GM19025 (cell line): Measurements from ENCODE around the gene TRMT61B.

ENCODE experiments used
- ATAC-seq: cut with Tn5 transposase; IDR thresholded peaks from one replicate; pipeline ENCODE4 v1.9.1; 2021; ENCODE audit warnings: mild to moderate bottlenecking, low read depth, moderate library complexity; ENCODE audit not compliant: unreplicated experiment

The TRMT61B gene

GRCh38 chr2:28870146-28870891 is at the start of gene TRMT61B:
Gene TRMT61B (minus strand): TSS chr2:28870309. CDS start chr2:28870277, 32 bp downstream.
- ATAC-seq, result peak; percentile 96

- ATAC-seq, result no peak
Measured at GRCh38 chr2:28915939-28916338, 45.8 kb upstream of the TRMT61B start.

- ATAC-seq, result no peak
Measured at GRCh38 chr2:28909655-28910353, 39.7 kb upstream of the TRMT61B start.

DNA sequence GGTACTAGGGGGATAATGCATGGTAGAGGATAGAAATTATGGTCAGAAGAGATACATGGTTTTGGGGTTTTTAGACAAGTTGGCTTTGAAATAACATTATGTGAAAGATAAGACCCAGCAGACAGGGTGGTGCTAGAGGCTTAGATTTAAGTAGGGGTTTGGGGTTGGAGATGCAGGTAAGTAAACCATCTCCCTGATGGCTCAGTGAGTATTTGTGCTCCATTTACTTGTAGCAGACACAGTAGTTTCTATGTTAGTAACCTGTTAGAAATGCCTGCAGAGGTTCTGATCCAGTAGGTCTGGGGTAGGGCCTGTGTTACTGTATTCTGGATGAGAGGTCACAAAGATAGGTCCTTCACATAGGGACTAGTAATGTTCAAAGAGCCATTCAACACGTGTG is 38.1 kb upstream of the TRMT61B start:
- ATAC-seq, result no peak

DNA sequence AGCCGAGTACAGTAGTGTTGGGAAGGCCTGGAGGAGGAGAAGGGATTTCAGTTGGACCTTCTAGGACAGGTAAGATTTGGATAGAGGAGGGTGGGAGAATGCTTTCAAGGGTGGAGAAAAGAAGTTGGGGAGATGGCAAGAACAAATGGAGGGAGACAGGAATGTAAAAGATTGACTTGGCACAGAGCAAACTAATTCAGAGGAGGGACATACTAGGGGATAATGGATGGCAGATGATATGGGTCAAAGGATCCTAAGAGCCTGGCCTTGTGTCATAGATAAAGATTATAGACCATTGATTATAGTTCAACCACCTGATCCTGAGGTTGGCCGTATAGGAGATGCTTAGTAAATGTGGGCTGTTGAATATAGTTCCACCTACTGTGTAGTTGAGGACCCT is 36.7 kb upstream of the TRMT61B start:
- no peak for ATAC-seq

GRCh38 chr2:28906376-28906775 is 36.3 kb upstream of the TRMT61B start:
- no peak for ATAC-seq

DNA sequence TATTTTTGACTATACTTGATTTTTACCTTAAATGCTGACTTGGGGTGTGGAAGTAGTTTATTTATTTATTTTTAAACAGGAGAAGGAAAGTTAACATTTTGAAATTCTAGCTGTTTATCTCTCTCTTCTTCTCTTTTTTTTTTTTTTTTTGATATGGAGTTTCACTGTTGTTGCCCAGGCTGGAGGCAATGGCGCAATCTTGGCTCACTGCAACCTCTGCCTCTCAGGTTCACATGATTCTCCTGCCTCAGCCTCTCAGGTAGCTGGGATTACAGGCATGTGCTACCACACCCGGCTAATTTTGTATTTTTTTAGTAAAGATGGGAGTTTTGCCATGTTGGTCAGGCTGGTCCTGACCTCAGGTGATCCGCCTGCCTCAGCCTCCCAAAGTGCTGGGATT is 35.4 kb upstream of the TRMT61B start:
- ATAC-seq, result no peak

- ATAC-seq, result no peak
Measured at GRCh38 chr2:28904802-28905457, 34.8 kb upstream of the TRMT61B start.

GRCh38 chr2:28904295-28904694 is 34.2 kb upstream of the TRMT61B start:
- no peak for ATAC-seq

- ATAC-seq, result no peak
Measured at GRCh38 chr2:28902584-28902983, 32.5 kb upstream of the TRMT61B start.

DNA sequence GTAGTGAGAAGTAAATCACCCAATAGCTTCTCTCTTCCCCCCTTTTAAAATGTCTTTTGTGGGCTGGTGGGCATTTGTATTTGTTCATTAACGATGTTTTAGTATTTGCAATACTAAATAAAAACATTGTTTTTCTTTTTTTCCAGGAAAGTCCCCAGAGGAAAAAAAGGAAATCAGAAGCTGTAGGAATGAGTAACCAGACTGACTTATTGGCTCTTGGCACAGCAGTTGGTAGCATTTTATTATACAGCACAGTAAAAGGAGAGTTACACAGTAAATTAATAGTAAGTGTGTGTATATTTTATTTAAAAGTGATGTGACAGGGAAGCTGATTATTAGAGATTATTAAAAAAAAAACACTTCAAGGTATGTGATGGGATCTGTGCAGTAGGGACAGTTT is 31.7 kb upstream of the TRMT61B start:
- ATAC-seq, result no peak

DNA sequence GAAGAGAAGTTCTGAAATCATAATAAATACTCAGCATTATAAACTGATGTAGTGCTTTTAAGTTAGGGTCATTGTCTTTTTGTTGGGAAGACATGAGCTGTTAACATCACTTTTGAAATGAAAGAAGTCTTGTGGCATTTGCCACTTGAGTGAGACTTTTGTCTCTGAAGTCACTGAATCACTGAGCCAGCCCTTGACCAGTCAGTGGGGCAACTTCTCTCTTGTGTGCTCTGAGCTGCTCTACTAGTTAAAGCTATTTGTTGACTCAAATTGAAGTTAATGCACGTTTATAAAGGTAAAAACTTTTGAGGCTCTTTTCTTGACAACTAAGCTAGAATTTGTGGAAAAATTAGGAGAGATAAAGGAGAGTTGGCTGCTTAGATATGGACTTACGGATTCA is 31.1 kb upstream of the TRMT61B start:
- ATAC-seq, result no peak

DNA sequence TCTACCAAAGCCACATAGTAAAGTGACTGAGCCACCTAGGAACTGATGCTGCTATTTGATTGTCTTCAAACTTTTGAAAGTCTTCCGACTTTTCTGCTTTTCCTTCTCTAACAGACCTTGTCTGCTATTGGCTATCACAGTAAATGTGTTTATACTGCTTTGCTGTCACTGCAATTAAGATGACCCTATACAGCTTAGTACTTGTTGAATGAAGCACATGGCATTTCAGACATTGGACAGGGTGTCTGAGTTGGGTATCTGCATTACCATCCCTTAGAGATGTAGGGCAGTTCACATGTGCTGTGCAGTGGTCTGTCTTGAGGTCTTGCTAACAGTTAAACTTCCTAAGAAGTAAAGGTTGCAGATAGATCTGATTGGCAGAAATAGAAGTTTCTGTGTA is 27.9 kb upstream of the TRMT61B start:
- ATAC-seq, result no peak

DNA sequence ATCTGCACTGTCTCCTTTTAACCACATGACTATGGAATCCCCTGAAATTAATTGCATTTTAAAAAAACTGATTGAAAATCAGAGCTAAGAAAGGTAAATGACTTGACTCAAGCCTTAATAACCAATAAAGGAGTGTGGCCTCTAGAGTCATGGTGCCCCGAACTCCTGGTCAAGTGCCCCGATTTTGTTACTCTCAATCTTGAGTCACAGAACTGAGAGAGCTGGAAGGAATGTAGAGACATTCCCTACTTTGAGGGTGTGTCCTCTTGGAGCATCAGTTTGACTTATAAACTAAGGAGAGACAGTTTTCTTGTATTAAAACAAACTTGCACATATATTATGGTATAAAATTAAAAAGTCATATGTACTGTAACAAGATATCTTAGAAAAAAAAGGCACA is 26.8 kb upstream of the TRMT61B start:
- ATAC-seq, result no peak

GRCh38 chr2:28895189-28895893 is 25.2 kb upstream of the TRMT61B start:
- ATAC-seq, result no peak

DNA sequence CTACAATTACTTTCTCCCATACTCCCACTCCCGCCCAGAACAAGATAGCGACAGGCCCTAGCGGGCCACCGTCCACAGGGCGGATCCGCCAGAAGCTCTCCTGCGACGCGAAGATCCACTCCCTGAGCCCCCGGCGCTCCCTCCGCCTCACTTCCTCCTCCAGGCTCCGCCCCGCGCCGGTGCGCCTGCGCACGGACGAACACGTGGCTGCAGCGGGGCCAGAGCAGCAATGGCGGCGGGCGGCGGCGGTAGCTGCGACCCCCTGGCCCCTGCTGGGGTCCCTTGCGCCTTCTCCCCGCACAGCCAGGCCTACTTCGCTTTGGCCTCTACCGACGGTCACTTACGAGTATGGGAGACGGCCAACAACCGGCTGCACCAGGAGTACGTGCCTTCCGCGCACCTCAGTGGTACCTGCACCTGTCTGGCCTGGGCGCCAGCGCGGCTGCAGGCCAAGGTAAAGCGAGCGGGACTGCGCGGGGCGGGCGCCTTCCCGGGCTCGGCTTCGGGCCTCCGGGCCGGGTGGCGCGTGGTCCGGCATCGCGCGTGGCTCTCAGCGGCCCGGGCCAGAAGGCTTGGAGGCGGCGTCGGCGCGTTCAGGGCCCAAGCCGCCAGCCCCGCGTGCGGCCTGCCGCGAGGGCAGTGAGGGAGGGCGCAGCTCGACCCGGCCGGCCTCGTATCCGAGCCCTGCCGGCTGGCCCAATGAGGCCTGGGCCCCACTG is 24.5 kb upstream of the TRMT61B start, which contains the start of gene WDR43:
TSS of gene WDR43 (plus strand) at position 198 of the 719 bp plus-strand sequence. CDS start at position 230, 32 bp downstream.
- peak; percentile 89 for ATAC-seq

GRCh38 chr2:28893488-28893887 is 23.4 kb upstream of the TRMT61B start:
- no peak for ATAC-seq

DNA sequence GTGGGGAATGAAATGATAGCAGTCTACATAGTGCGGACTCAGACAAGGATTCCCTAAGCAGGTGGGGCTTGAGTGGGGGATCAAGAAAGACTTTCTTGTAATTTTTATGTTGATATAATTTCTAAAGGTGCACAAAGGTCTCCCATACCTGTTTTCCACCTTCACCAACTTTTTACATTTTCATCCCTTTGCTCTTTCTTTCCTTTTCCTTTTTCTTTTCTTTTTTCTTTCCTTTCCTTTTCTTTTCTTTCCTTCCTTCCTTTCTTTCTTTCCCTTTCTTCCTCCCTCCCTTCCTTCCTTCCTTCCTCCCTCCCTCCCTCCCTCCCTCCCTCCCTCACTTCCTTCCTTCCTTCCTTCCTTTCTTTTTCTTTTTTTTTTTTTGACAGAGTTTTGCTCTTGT is 10.1 kb upstream of the TRMT61B start:
- no peak for ATAC-seq

GRCh38 chr2:28871620-28872019 is 1.5 kb upstream of the TRMT61B start:
- no peak for ATAC-seq

DNA sequence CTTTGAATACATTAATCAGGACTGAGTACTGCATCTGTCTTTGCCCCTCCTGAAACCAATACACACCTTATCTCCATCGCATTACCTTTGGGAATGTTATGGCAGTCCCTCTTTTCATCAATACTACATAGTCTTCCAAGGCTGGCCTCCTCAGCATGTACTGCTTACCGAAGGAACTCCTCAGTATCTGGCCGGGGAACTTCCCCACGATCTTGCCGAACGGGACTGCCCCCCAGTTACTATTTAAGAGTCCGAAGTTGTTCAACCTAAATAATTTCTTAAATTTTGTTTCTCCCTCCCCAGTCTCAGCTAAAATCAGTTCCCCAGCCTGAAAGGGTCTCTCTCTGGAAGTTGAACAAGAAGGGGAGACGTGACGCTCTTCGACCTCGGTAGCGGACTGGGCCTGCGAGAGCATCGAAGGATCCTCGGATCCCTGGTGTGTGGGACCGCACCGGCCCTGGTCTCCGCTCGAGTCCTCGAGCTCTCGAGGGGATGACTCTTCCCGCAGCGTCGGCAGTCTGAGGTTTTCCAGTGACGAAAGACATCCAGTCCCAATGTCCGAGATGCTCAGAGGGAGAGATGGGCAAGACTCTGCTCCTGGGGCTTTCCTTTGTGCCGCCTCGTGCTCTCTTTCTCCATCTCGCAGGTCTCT is 489 bp downstream of the TRMT61B start:
- ATAC-seq, result peak; percentile 18
